OCI-LY3 (cell line): ENCODE results near the gene RARA.
A peak's percentile ranks its signal among the peaks of the same experiment; 100 is the strongest.

ENCODE experiments used
- H2AFZ ChIP-seq: fragments of 200-600, 300-600 bp; shearing (Covaris generic); 2 replicates; pipeline ENCODE4 v1.6.0; 2014; ENCODE audit warnings: antibody characterized with exemption, low read depth, low read length
- H3K27ac ChIP-seq: fragments of 200-600, 300-600 bp; sonication (generic); 2 replicates; pipeline ENCODE4 v1.5.1; 2014; ENCODE audit warnings: mild to moderate bottlenecking, low read length, moderate library complexity, mixed read lengths
- H3K27me3 ChIP-seq: fragments of 200-600, 300-600 bp; sonication (generic); 2 replicates; pipeline ENCODE4 v1.6.1; 2014; ENCODE audit warnings: low read depth, low read length, mixed read lengths
- H3K36me3 ChIP-seq: fragments of 200-600, 300-600 bp; sonication (generic); replicated peaks from 2 replicates; pipeline ENCODE3; 2014; ENCODE audit warnings: low read depth, low read length, mixed read lengths
- H3K4me1 ChIP-seq: fragments of 300-600, 200-600 bp; sonication (generic); 2 replicates; pipeline ENCODE4 v1.6.1; 2014; ENCODE audit warnings: low read length, mixed read lengths
- H3K4me2 ChIP-seq: fragments of 200-600, 300-600 bp; sonication (generic); 2 replicates; pipeline ENCODE4 v1.6.1; 2014; ENCODE audit warnings: low read length, mixed read lengths
- H3K4me3 ChIP-seq: fragments of 300-600, 200-600 bp; sonication (generic); 2 replicates; pipeline ENCODE4 v1.5.1; 2014; ENCODE audit warnings: antibody characterized with exemption, mild to moderate bottlenecking, low read length, moderate library complexity
- H3K79me2 ChIP-seq: fragments of 300-600, 200-600 bp; shearing (Covaris generic); 2 replicates; pipeline ENCODE4 v1.6.1; 2014; ENCODE audit warnings: mild to moderate bottlenecking, low read length, mixed read lengths
- H3K9ac ChIP-seq: fragments of 300-600, 200-600 bp; shearing (Covaris generic); 2 replicates; pipeline ENCODE4 v1.6.0; 2014; ENCODE audit warnings: mild to moderate bottlenecking, low read length, moderate library complexity
- H3K9me3 ChIP-seq: fragments of 200-600, 300-600 bp; shearing (Covaris generic); 2 replicates; pipeline ENCODE4 v1.6.1; 2014; ENCODE audit warnings: low read length, mixed read lengths; ENCODE audit not compliant: insufficient read depth
- H4K20me1 ChIP-seq: fragments of 200-600, 300-600 bp; sonication (generic); 2 replicates; pipeline ENCODE4 v1.6.1; 2016; ENCODE audit warnings: low read length, mixed read lengths; ENCODE audit not compliant: insufficient read depth
- EZH2phosphoT487 ChIP-seq: fragments of 200-600 bp; shearing (Covaris generic); IDR thresholded peaks from 2 replicates; pipeline ENCODE4 v1.6.1; 2018; ENCODE audit warnings: antibody characterized with exemption, mixed run types, low read depth
- TF ChIP-seq, protein P1 (sequence below): fragments of 200-600, 300-600 bp; sonication (generic); IDR thresholded peaks from 2 replicates; pipeline ENCODE4 v1.5.1; 2014; ENCODE audit warnings: antibody characterized with exemption, low read length, low read depth

The RARA gene

DNA sequence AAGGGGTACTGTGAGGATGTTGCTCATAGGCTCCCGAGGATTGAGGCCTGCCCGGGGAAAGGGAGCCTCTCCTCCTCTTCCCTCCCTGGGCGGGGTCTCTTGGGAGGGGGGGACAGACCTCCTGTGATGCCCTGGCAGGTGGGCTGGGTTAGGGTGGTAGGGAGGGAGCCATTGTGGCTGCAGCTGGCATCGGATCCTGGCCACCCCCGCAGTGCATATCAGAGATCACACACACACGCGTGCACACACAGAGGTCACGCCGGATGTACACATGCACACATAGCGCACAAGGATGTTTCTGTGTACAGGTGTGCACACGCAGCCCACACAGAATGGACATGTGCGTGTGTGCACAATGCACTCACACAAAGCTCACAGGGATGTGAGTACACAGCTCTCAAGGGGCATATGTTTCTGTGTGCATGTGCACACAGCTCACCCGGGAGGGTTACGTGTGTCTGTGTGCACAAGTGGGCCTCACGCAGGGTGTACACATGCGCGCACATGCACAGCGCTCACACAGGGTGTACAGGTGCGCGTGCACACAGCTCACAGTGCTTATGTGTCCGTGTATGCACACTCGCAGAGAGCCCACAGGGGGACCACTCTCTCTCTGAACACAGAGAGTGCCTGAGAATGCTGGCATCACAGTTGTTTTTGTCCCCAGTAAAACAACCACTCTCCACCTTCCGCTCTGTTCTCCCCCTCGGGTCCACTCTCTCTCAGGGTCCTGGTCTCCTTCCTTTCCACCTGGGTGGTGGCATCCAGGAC is 53.1 kb downstream of the RARA start:
- Histone ChIP-seq H3K4me3 (peak overlapping the region; percentile 88), H2AFZ (peak overlapping the region; percentile 93), H3K27ac (no peak overlapping the region), H3K4me2 (peak overlapping the region; percentile 87), H4K20me1 (no peaks in the 10 kb centered on the region), H3K36me3 (no peaks in the 10 kb centered on the region), H3K4me1 (peaks cover 25% of the 10 kb centered on the region), H3K9ac (peak overlapping the region; percentile 51), H3K79me2 (no peaks in the 10 kb centered on the region), H3K27me3 (no peaks in the 10 kb centered on the region), H3K9me3 (no peaks in the 10 kb centered on the region)
- TF ChIP-seq, protein P1, sequence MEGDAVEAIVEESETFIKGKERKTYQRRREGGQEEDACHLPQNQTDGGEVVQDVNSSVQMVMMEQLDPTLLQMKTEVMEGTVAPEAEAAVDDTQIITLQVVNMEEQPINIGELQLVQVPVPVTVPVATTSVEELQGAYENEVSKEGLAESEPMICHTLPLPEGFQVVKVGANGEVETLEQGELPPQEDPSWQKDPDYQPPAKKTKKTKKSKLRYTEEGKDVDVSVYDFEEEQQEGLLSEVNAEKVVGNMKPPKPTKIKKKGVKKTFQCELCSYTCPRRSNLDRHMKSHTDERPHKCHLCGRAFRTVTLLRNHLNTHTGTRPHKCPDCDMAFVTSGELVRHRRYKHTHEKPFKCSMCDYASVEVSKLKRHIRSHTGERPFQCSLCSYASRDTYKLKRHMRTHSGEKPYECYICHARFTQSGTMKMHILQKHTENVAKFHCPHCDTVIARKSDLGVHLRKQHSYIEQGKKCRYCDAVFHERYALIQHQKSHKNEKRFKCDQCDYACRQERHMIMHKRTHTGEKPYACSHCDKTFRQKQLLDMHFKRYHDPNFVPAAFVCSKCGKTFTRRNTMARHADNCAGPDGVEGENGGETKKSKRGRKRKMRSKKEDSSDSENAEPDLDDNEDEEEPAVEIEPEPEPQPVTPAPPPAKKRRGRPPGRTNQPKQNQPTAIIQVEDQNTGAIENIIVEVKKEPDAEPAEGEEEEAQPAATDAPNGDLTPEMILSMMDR = no peak
- TF ChIP-seq EZH2phosphoT487 = no peak

DNA sequence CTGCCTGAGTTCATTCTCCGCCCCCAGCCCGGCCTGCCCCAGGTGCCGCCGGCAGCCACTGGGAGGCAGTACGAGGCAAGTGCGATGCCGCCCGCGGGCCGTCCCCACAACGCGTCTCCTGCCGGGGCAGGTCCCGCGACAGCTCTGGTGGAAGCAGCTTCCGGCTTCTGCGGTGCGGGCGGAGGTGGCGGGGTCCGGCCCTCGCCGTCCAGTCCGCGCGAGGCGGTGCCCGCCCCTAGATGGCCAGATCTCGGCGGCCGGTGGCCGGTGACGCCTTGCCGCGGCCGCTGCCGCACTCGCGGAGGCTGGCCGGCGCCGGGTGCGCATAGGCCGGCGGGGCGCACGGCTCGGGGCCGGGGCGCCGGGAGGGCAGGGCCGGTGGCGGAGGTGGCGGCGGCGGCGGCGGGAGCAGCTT is 53.7 kb downstream of the RARA start:
- H3K4me3 ChIP-seq = peak overlapping the region; percentile 88
- no peaks in the 10 kb centered on the region for H3K27me3 ChIP-seq
- peak overlapping the region; percentile 93 for H2AFZ ChIP-seq
- peak overlapping the region; percentile 51 for H3K9ac ChIP-seq
- H3K9me3 ChIP-seq = no peaks in the 10 kb centered on the region
- H3K4me2 ChIP-seq = peak overlapping the region; percentile 87
- no peaks in the 10 kb centered on the region for H3K36me3 ChIP-seq
- H4K20me1 ChIP-seq = no peaks in the 10 kb centered on the region
- TF ChIP-seq, protein P1 = peak; percentile 86
- no peak for TF ChIP-seq EZH2phosphoT487
- peaks cover 25% of the 10 kb centered on the region for H3K4me1 ChIP-seq
- H3K27ac ChIP-seq = no peak overlapping the region
- H3K79me2 ChIP-seq = no peaks in the 10 kb centered on the region

DNA sequence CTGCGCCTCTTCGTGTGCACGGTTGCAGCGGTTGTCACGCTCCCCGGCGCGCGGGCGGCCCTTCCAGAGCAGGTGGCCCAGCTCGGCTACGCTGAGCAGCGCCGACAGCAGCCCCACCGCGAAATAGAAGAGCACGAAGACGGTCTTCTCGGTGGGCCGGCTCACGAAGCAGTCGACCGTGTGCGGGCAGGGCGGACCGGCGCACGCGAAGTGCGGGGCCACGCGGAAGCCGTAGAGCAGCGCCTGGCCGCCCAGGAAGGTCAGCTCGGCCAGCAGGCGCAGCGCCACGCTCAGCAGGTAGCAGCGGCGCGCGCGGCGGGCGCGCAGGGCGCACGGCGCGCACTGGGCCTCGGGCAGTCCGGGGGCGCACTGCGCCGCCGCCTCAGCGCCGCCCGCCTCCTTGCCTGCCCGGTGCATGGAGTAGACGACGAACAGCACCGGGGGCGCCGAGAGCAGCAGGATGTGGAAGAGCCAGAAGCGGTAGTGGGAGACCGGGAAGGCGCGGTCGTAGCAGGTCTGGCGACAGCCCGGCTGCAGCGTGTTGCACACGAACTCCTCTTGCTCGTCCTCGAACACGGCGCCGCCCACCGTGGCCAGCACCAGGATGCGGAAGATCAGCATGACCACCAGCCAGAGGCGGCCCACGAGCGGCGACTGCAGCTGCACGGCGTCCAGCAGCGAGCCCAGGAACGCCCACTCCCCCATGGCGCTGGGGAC is 54.3 kb downstream of the RARA start:
- H3K9ac ChIP-seq = peak overlapping the region; percentile 51; the same call in 1 of the 2 replicates
- no peak overlapping the region for H2AFZ ChIP-seq
- peak overlapping the region; percentile 87 for H3K4me2 ChIP-seq
- H3K4me3 ChIP-seq = peak overlapping the region; percentile 88
- H3K9me3 ChIP-seq = no peaks in the 10 kb centered on the region
- no peaks in the 10 kb centered on the region for H3K27me3 ChIP-seq
- H3K79me2 ChIP-seq = no peaks in the 10 kb centered on the region
- H3K4me1 ChIP-seq = peaks cover 25% of the 10 kb centered on the region
- H3K36me3 ChIP-seq = no peaks in the 10 kb centered on the region
- no peak overlapping the region for H3K27ac ChIP-seq
- no peak for TF ChIP-seq EZH2phosphoT487
- TF ChIP-seq, protein P1 = no peak
- no peaks in the 10 kb centered on the region for H4K20me1 ChIP-seq

DNA sequence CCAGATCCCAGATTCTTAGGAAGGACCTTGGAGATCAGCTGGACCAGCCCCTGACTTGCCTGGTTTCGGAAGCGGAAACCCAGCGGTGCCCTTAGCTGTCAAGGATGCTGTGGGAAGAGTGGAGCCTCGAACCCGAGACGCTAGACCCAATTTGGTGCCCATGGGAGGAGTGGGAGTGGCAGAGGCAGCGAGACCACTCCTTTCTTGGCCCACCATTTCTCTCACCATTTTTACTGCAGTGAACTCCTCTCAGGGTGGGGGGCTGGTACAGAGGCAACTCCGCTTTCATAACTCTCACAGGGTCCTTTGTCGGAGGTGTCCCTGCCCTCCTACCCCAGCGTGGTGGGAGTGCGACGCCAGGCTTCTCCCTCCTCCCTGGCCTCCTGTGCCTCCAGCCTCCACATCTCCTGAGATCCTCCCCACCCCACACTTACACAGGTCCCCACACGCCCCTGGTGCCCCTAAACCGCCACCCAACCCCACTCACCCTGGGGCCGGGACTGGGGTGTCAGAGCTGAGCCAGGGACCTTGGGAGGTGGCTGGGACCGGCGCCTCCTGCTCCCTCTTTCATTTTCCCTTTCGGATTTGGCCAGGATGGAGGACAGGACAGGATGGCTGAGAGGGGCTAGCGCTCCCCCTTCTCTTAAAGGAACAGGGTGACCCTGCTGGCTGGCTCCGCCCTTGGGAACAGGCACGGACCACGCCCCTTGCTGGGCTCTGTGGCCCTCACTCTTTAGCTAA is 55.3 kb downstream of the RARA start, which contains the start of gene GJD3:
Gene GJD3 (minus strand): TSS at position 617 of the 741 bp plus-strand sequence. CDS start 922 bp downstream, outside the sequence.
- H3K36me3 ChIP-seq = no peaks in the 10 kb centered on the region
- peaks cover 17% of the 10 kb centered on the region for H3K4me1 ChIP-seq
- H3K4me2 ChIP-seq = peak within 1 kb of the TSS; percentile 87
- no peaks in the 10 kb centered on the region for H3K27me3 ChIP-seq
- H3K27ac ChIP-seq = no peak within 1 kb of the TSS
- no peak for TF ChIP-seq EZH2phosphoT487
- TF ChIP-seq, protein P1 = no peak
- H4K20me1 ChIP-seq = no peaks in the 10 kb centered on the region
- H2AFZ ChIP-seq = no peak within 1 kb of the TSS
- no peak within 1 kb of the TSS for H3K9ac ChIP-seq
- H3K4me3 ChIP-seq = peak within 1 kb of the TSS; percentile 88; the same call in 1 of the 2 replicates
- H3K79me2 ChIP-seq = no peaks in the 10 kb centered on the region
- H3K9me3 ChIP-seq = no peaks in the 10 kb centered on the region
